ENCODE measurements around the gene CRB2. TPM values are rescaled to one million over a fixed set of nuclear protein-coding genes. Genes with fewer than 3 reads are reported as not detected.
A peak's percentile ranks its signal among the peaks of the same experiment; 100 is the strongest.

CRB2 gene
- total and polyA plus RNA-seq, 7 donors: 0.01 to 0.05 (median 0.03) TPM; not detected in 4

- Histone ChIP-seq H3K4me1 (peaks cover 26% of the 10 kb centered on the region), H3K36me3 (ENCODE audit: insufficient read depth in 1 of 2, low read depth in 1 of 2) (no peaks in the 10 kb centered on the region), H3K4me3 (no peak overlapping the region), H3K27ac (no peak overlapping the region), H3K27me3 (ENCODE audit: insufficient read depth in 3 of 3, low read length in 2 of 3) (no peaks in the 10 kb centered on the region), H3K9me3 (no peaks in the 10 kb centered on the region)
- DNase-seq (no peak), ATAC-seq (no peak)
- intact Hi-C loops (cut with DNase I): no loop called here
- TF ChIP-seq, protein P1, sequence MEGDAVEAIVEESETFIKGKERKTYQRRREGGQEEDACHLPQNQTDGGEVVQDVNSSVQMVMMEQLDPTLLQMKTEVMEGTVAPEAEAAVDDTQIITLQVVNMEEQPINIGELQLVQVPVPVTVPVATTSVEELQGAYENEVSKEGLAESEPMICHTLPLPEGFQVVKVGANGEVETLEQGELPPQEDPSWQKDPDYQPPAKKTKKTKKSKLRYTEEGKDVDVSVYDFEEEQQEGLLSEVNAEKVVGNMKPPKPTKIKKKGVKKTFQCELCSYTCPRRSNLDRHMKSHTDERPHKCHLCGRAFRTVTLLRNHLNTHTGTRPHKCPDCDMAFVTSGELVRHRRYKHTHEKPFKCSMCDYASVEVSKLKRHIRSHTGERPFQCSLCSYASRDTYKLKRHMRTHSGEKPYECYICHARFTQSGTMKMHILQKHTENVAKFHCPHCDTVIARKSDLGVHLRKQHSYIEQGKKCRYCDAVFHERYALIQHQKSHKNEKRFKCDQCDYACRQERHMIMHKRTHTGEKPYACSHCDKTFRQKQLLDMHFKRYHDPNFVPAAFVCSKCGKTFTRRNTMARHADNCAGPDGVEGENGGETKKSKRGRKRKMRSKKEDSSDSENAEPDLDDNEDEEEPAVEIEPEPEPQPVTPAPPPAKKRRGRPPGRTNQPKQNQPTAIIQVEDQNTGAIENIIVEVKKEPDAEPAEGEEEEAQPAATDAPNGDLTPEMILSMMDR (IDR thresholded peaks at IDR 0.05): no peak
- 80 to 89% (median 82%) methylated on average over 7 of the region's 7 CpGs for WGBS, 3 donors
Observed at GRCh38 chr9:123321616-123322272, 34.3 kb upstream of the CRB2 start.

GRCh38 chr9:123322273-123323195, 33.5 kb upstream of the CRB2 start:
- TF ChIP-seq, protein P1 (IDR thresholded peaks at IDR 0.05): no peak
- H3K4me1 ChIP-seq: peaks cover 26% of the 10 kb centered on the region
- peak; percentile 3 to 67 (median 59) for ATAC-seq
- WGBS, 3 donors: 37 to 47% (median 45%) methylated on average over 10 to 11 of the region's 11 CpGs
- H3K4me3 ChIP-seq: peak overlapping the region; percentile 25
- no peak for DNase-seq
- no peaks in the 10 kb centered on the region for H3K36me3 ChIP-seq (ENCODE audit: insufficient read depth in 1 of 2, low read depth in 1 of 2)
- intact Hi-C loops (cut with DNase I): no loop called here
- H3K27ac ChIP-seq: peak overlapping the region; percentile 16
- H3K9me3 ChIP-seq: no peaks in the 10 kb centered on the region
- no peaks in the 10 kb centered on the region for H3K27me3 ChIP-seq (ENCODE audit: insufficient read depth in 3 of 3, low read length in 2 of 3)

- Histone ChIP-seq H3K4me3 (peak overlapping the region; percentile 25), H3K9me3 (no peaks in the 10 kb centered on the region), H3K27ac (peak overlapping the region; percentile 16), H3K4me1 (peaks cover 24% of the 10 kb centered on the region), H3K36me3 (ENCODE audit: insufficient read depth in 1 of 2, low read depth in 1 of 2) (no peaks in the 10 kb centered on the region), H3K27me3 (ENCODE audit: insufficient read depth in 3 of 3, low read length in 2 of 3) (no peaks in the 10 kb centered on the region)
- DNase-seq: no peak
- WGBS, 3 donors: 58 to 77% (median 58%) methylated on average over 13 of the region's 13 CpGs
- peak in 1 of 4 donors; percentile 15 for ATAC-seq
- TF ChIP-seq, protein P1 (IDR thresholded peaks at IDR 0.05): no peak
- intact Hi-C loops (cut with DNase I): no loop called here
Observed at GRCh38 chr9:123323196-123324013, 32.6 kb upstream of the CRB2 start.

DNA sequence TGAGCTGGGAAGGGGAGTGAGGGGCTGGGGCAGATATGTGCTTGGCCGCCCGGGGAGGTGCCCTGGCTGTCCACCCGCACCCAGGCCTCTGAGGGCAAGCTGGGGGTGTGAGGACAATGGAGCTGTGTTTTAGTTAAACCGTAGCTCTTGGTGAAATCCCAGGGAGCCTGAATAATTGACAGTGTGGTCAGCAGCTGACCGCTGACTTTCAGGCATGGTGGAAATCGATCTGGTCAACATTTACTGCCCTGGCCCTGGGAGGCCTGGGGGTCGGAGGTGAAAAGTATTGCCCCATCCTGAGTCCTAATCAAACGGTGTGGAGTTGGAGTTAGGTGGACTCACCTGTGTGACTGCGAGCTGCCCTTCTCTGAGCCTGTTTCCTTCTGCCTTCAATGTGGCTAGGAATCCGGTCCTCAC, 31.2 kb upstream of the CRB2 start:
- no peaks in the 10 kb centered on the region for H3K36me3 ChIP-seq (ENCODE audit: insufficient read depth in 1 of 2, low read depth in 1 of 2)
- no peaks in the 10 kb centered on the region for H3K27me3 ChIP-seq (ENCODE audit: insufficient read depth in 3 of 3, low read length in 2 of 3)
- ATAC-seq: no peak
- intact Hi-C loops (cut with DNase I): no loop called here
- H3K4me3 ChIP-seq: no peak overlapping the region
- no peaks in the 10 kb centered on the region for H3K9me3 ChIP-seq
- no peak overlapping the region for H3K27ac ChIP-seq
- H3K4me1 ChIP-seq: peaks cover 15% of the 10 kb centered on the region
- TF ChIP-seq, protein P1 (IDR thresholded peaks at IDR 0.05): no peak
- WGBS, 3 donors: 70 to 79% (median 70%) methylated on average over 10 of the region's 10 CpGs
- DNase-seq: no peak

Measured in psoas muscle (tissue), 8 donors.